ENCODE data around the gene WDR70. TPM values are rescaled to one million over a fixed set of nuclear protein-coding genes. Genes with fewer than 3 reads are reported as not detected.

The WDR70 gene
- total RNA-seq, 2 donors from 2014 or later = 16.2 to 27.1 TPM

- Histone ChIP-seq H3K27ac (no peak overlapping the region), H3K4me1 (replicated peaks) (no peaks in the 10 kb centered on the region), H3K36me3 (no peaks in the 10 kb centered on the region), H3K4me3 (no peak overlapping the region), H3K9me3 (no peaks in the 10 kb centered on the region), H3K27me3 (replicated peaks; ENCODE audit: insufficient read depth) (no peaks in the 10 kb centered on the region)
- no peak for DNase-seq (ENCODE audit: low spot score)
- no peak for TF ChIP-seq POLR2AphosphoS5 (IDR thresholded peaks at IDR 0.05)
- TF ChIP-seq POLR2A (IDR thresholded peaks at IDR 0.05) = no peak
- no peak for TF ChIP-seq CTCF (IDR thresholded peaks at IDR 0.05)
- intact Hi-C loops (cut with DNase I) = no loop called here
- WGBS = 20% methylated on average over 3 of the region's 3 CpGs
These were observed 219.6 kb downstream of the WDR70 start for GRCh38 chr5:37598733-37599132.

GRCh38 chr5:37601163-37601562 lies 222.0 kb downstream of the WDR70 start:
- H3K36me3 ChIP-seq = no peaks in the 10 kb centered on the region
- intact Hi-C loops (cut with DNase I) = no loop called here
- H3K27me3 ChIP-seq (replicated peaks; ENCODE audit: insufficient read depth) = no peaks in the 10 kb centered on the region
- no peaks in the 10 kb centered on the region for H3K4me1 ChIP-seq (replicated peaks)
- H3K4me3 ChIP-seq = no peak overlapping the region
- DNase-seq (ENCODE audit: low spot score) = no peak
- H3K27ac ChIP-seq = no peak overlapping the region
- TF ChIP-seq CTCF (IDR thresholded peaks at IDR 0.05) (no peak), POLR2AphosphoS5 (IDR thresholded peaks at IDR 0.05) (no peak), POLR2A (IDR thresholded peaks at IDR 0.05) (no peak)
- 94% methylated on average over 1 of the region's 1 CpG for WGBS
- H3K9me3 ChIP-seq = no peaks in the 10 kb centered on the region

GRCh38 chr5:37603072-37603471 lies 224.0 kb downstream of the WDR70 start:
- WGBS = 77% methylated on average over 1 of the region's 1 CpG
- no peak for TF ChIP-seq POLR2AphosphoS5 (IDR thresholded peaks at IDR 0.05)
- TF ChIP-seq POLR2A (IDR thresholded peaks at IDR 0.05) = no peak
- TF ChIP-seq CTCF (IDR thresholded peaks at IDR 0.05) = no peak
- Histone ChIP-seq H3K36me3 (no peaks in the 10 kb centered on the region), H3K27ac (no peak overlapping the region), H3K9me3 (no peaks in the 10 kb centered on the region), H3K4me1 (replicated peaks) (no peaks in the 10 kb centered on the region), H3K27me3 (replicated peaks; ENCODE audit: insufficient read depth) (no peaks in the 10 kb centered on the region), H3K4me3 (no peak overlapping the region)
- intact Hi-C loops (cut with DNase I) = no loop called here
- no peak for DNase-seq (ENCODE audit: low spot score)

GRCh38 chr5:37604290-37604689 lies 225.2 kb downstream of the WDR70 start:
- WGBS = 75% methylated on average over 1 of the region's 1 CpG
- intact Hi-C loops (cut with DNase I) = no loop called here
- no peaks in the 10 kb centered on the region for H3K27me3 ChIP-seq (replicated peaks; ENCODE audit: insufficient read depth)
- DNase-seq (ENCODE audit: low spot score) = no peak
- no peaks in the 10 kb centered on the region for H3K9me3 ChIP-seq
- no peaks in the 10 kb centered on the region for H3K4me1 ChIP-seq (replicated peaks)
- no peaks in the 10 kb centered on the region for H3K36me3 ChIP-seq
- H3K4me3 ChIP-seq = no peak overlapping the region
- H3K27ac ChIP-seq = no peak overlapping the region
- TF ChIP-seq POLR2A (IDR thresholded peaks at IDR 0.05) = no peak
- TF ChIP-seq CTCF (IDR thresholded peaks at IDR 0.05) = no peak
- no peak for TF ChIP-seq POLR2AphosphoS5 (IDR thresholded peaks at IDR 0.05)

GRCh38 chr5:37606148-37606547 lies 227.0 kb downstream of the WDR70 start:
- H3K27ac ChIP-seq = no peak overlapping the region
- intact Hi-C loops (cut with DNase I) = no loop called here
- whole genome bisulfite sequencing = 60% methylated on average over 1 of the region's 1 CpG
- H3K36me3 ChIP-seq = no peaks in the 10 kb centered on the region
- H3K27me3 ChIP-seq (replicated peaks; ENCODE audit: insufficient read depth) = no peaks in the 10 kb centered on the region
- DNase-seq (ENCODE audit: low spot score) = no peak
- no peaks in the 10 kb centered on the region for H3K9me3 ChIP-seq
- no peaks in the 10 kb centered on the region for H3K4me1 ChIP-seq (replicated peaks)
- TF ChIP-seq POLR2A (IDR thresholded peaks at IDR 0.05) (no peak), POLR2AphosphoS5 (IDR thresholded peaks at IDR 0.05) (no peak), CTCF (IDR thresholded peaks at IDR 0.05) (no peak)
- H3K4me3 ChIP-seq = no peak overlapping the region

Measured in prostate gland (tissue), 2 donors.